ENCODE results near the gene C5AR1. TPM values are rescaled to one million over a fixed set of nuclear protein-coding genes. Genes with fewer than 3 reads are reported as not detected.

The C5AR1 gene
- total RNA-seq, 1 experiment from 2014 or later, result 8.5 TPM

DNA sequence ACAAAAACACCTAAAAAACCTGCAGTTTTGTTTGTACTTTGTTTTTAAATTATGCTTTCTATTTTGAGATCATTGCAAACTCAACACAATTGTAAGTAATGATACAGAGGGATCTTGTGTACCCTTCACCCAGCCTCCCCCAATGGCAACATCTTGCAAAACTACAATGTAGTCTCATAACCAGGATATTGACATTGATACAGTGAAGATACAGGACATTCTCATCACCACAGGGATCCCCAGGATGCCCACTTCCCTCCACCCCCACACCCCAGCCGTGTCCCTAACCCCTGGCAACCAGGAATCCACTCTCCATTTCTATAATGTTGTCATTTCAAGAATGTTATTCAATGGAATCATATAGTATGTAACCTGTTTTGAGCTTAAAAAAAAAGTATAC lies 12.0 kb downstream of the C5AR1 start:
- no TSS peak for BruUV-seq (replicated peaks)
- Histone ChIP-seq H2AFZ (no peak overlapping the region), H3K9me2 (ENCODE audit: insufficient read depth) (no peaks in the 10 kb centered on the region), H3K79me2 (ENCODE audit: low read depth) (no peaks in the 10 kb centered on the region), H3K27me3 (ENCODE audit: insufficient read depth, low read depth) (0 out of 2 replicates have a peak, but pooled peaks cover 3% of the 10 kb centered on the region), H3K36me3 (ENCODE audit: low read depth) (no peaks in the 10 kb centered on the region), H4K20me1 (ENCODE audit: insufficient read depth) (no peaks in the 10 kb centered on the region), H3K4me2 (no peak overlapping the region), H3K9me3 (ENCODE audit: insufficient read depth, low read depth) (no peaks in the 10 kb centered on the region), H3F3A (ENCODE audit: insufficient read depth, low read depth) (no peaks in the 10 kb centered on the region), H3K27ac (no peak overlapping the region), H3K4me1 (replicated peaks; ENCODE audit: insufficient read depth) (no peaks in the 10 kb centered on the region), H3K4me3 (no peak overlapping the region)
- TF ChIP-seq EZH2 (IDR thresholded peaks at IDR 0.05; ENCODE audit: low read depth) (no peak), CTCF (conservative IDR thresholded peaks at IDR 0.05) (no peak)
- intact Hi-C loops (cut with micrococcal nuclease; ENCODE audit: unreplicated experiment), result no loop called here
- ChIA-PET POLR2A (ENCODE audit: unreplicated experiment) (no interaction called here), CTCF (no interaction called here)
- no peak for DNase-seq

- no TSS peak for BruUV-seq (replicated peaks)
- no peak overlapping the region for H3K4me3 ChIP-seq
- H3K27ac ChIP-seq, result no peak overlapping the region
- intact Hi-C loops (cut with micrococcal nuclease; ENCODE audit: unreplicated experiment), result no loop called here
- H3K79me2 ChIP-seq (ENCODE audit: low read depth), result no peaks in the 10 kb centered on the region
- TF ChIP-seq CTCF (conservative IDR thresholded peaks at IDR 0.05), result no peak
- no peak for TF ChIP-seq EZH2 (IDR thresholded peaks at IDR 0.05; ENCODE audit: low read depth)
- CTCF ChIA-PET, result no interaction called here
- no peaks in the 10 kb centered on the region for H3K9me2 ChIP-seq (ENCODE audit: insufficient read depth)
- H3K4me1 ChIP-seq (replicated peaks; ENCODE audit: insufficient read depth), result no peaks in the 10 kb centered on the region
- no peak for DNase-seq
- POLR2A ChIA-PET (ENCODE audit: unreplicated experiment), result no interaction called here
- no peak overlapping the region for H2AFZ ChIP-seq
- H3K4me2 ChIP-seq, result no peak overlapping the region
- no peaks in the 10 kb centered on the region for H3K9me3 ChIP-seq (ENCODE audit: insufficient read depth, low read depth)
- no peaks in the 10 kb centered on the region for H3F3A ChIP-seq (ENCODE audit: insufficient read depth, low read depth)
- no peaks in the 10 kb centered on the region for H4K20me1 ChIP-seq (ENCODE audit: insufficient read depth)
- no peaks in the 10 kb centered on the region for H3K36me3 ChIP-seq (ENCODE audit: low read depth)
- H3K27me3 ChIP-seq (ENCODE audit: insufficient read depth, low read depth), result 0 out of 2 replicates have a peak, but pooled peaks cover 3% of the 10 kb centered on the region
Measured at GRCh38 chr19:47322058-47322457, 12.4 kb downstream of the C5AR1 start.

DNA sequence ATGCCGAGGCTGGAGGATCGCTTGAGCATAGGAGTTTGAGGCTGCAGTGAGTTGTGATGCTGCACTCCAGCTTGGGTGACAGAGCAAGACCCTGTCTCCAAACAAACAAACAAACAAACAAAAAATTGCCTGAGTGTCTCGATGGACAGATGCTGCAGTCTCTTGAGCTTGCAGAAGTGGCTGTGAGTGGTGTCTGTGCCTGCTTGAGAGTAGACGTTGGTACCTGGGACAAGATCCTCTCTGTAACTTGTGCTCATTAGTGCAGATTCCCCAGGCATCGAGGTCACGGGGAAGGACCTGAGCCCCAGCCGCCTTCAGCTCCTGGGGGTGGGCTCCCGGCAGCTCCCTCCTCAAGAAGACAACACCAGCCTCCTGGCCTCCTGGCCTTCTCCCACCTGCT lies 13.7 kb downstream of the C5AR1 start:
- H2AFZ ChIP-seq, result no peak overlapping the region
- no peak overlapping the region for H3K4me2 ChIP-seq
- no peak overlapping the region for H3K27ac ChIP-seq
- POLR2A ChIA-PET (ENCODE audit: unreplicated experiment), result no interaction called here
- BruUV-seq (replicated peaks), result no TSS peak
- H3K9me2 ChIP-seq (ENCODE audit: insufficient read depth), result no peaks in the 10 kb centered on the region
- H3K9me3 ChIP-seq (ENCODE audit: insufficient read depth, low read depth), result no peaks in the 10 kb centered on the region
- H3K4me1 ChIP-seq (replicated peaks; ENCODE audit: insufficient read depth), result no peaks in the 10 kb centered on the region
- no peaks in the 10 kb centered on the region for H3K36me3 ChIP-seq (ENCODE audit: low read depth)
- no peak overlapping the region for H3K4me3 ChIP-seq
- H3K79me2 ChIP-seq (ENCODE audit: low read depth), result no peaks in the 10 kb centered on the region
- H3F3A ChIP-seq (ENCODE audit: insufficient read depth, low read depth), result no peaks in the 10 kb centered on the region
- no peaks in the 10 kb centered on the region for H4K20me1 ChIP-seq (ENCODE audit: insufficient read depth)
- no peak for DNase-seq
- 0 out of 2 replicates have a peak, but pooled peaks cover 3% of the 10 kb centered on the region for H3K27me3 ChIP-seq (ENCODE audit: insufficient read depth, low read depth)
- intact Hi-C loops (cut with micrococcal nuclease; ENCODE audit: unreplicated experiment), result no loop called here
- TF ChIP-seq EZH2 (IDR thresholded peaks at IDR 0.05; ENCODE audit: low read depth) (no peak), CTCF (conservative IDR thresholded peaks at IDR 0.05) (no peak)
- CTCF ChIA-PET, result no interaction called here

Measured in PC-9 (cell line).